H1 (cell line): Measurements from ENCODE around the gene FHIP1B. TPM values are rescaled to one million over a fixed set of nuclear protein-coding genes. Genes with fewer than 3 reads are reported as not detected.

Experiments used
- CTCF ChIA-PET: fragments of 300-600 bp; sonication (Branson Sonifier 250); formaldehyde crosslinking; loops from one replicate; lab custom pipeline; 2021; ENCODE audit not compliant: partially characterized antibody; lab: Charles Lee
- POLR2A ChIA-PET: fragments of 300-600 bp; sonication (Branson Sonifier 250); formaldehyde crosslinking; loops from one replicate; lab custom pipeline; 2021; ENCODE audit warnings: inconsistent platforms; ENCODE audit not compliant: partially characterized antibody; lab: Charles Lee
- DNase-seq, 2 experiments: peaks; one replicate each; pipeline versions ENCODE4 v3.0.0 to v3.0.0-alpha.2; 2010 to 2022; ENCODE audit warnings: low spot score in 2 of 2, low read depth in 1 of 2, mixed read lengths in 1 of 2
- FAIRE-seq: peaks from 2 replicates; lab custom pipeline; 2011; peaks lifted over from hg19 to GRCh38; lab: Jason Lieb, UNC
- H2AFZ ChIP-seq: 2 replicates; pipeline ENCODE4 v1.8.1; 2012; ENCODE audit warnings: low read length, inconsistent platforms
- H2AK5ac ChIP-seq: 2 replicates; pipeline ENCODE4 v1.6.1; 2013; ENCODE audit warnings: low read depth, low read length
- H2BK120ac ChIP-seq: replicated peaks from 2 replicates; pipeline ENCODE3; 2013; ENCODE audit warnings: low read depth, low read length, inconsistent platforms
- H2BK12ac ChIP-seq: 2 replicates; pipeline ENCODE4 v1.6.1; 2013; ENCODE audit warnings: low read depth, low read length
- H2BK15ac ChIP-seq: 2 replicates; pipeline ENCODE4 v1.6.1; 2013; ENCODE audit warnings: low read length
- H2BK20ac ChIP-seq: 2 replicates; pipeline ENCODE4 v1.6.1; 2013; ENCODE audit warnings: low read length
- H2BK5ac ChIP-seq: 2 replicates; pipeline ENCODE4 v1.6.1; 2013; ENCODE audit warnings: low read depth, low read length
- H3K14ac ChIP-seq: 2 replicates; pipeline ENCODE4 v1.6.1; 2013; ENCODE audit warnings: inconsistent platforms; ENCODE audit not compliant: insufficient read length
- H3K18ac ChIP-seq: 2 replicates; pipeline ENCODE4 v1.6.1; 2013; ENCODE audit warnings: low read length; ENCODE audit errors: extremely low read depth
- H3K23ac ChIP-seq: 2 replicates; pipeline ENCODE4 v1.6.1; 2013; ENCODE audit warnings: inconsistent platforms; ENCODE audit not compliant: insufficient read length
- H3K23me2 ChIP-seq: 2 replicates; pipeline ENCODE4 v1.6.1; 2013; ENCODE audit warnings: low read depth, low read length
- H3K27ac ChIP-seq: 2 replicates; pipeline ENCODE4 v1.6.1; 2011; ENCODE audit warnings: low read depth, low read length, inconsistent platforms
- H3K27me3 ChIP-seq, 4 experiments: replicated peaks in 1 of 4; 1 replicate in 1 of 4; 2 replicates in 3 of 4; pipeline versions ENCODE4 v1.6.1 to v1.8.1; 2011 to 2013; ENCODE audit warnings: low read length in 3 of 4, mild to moderate bottlenecking in 3 of 4, inconsistent platforms in 2 of 4, mixed read lengths in 2 of 4, moderate library complexity in 1 of 4; ENCODE audit not compliant: control insufficient read depth in 3 of 4, insufficient read depth in 3 of 4; ENCODE audit errors: extremely low read depth in 1 of 4
- H3K36me3 ChIP-seq, 4 experiments: 2 replicates each; pipeline versions ENCODE4 v1.6.1 to v1.8.1; 2011 to 2013; ENCODE audit warnings: mild to moderate bottlenecking in 4 of 4, low read length in 3 of 4, moderate library complexity in 2 of 4, control low read depth in 1 of 4, inconsistent platforms in 1 of 4; ENCODE audit not compliant: insufficient read depth in 4 of 4, control insufficient read depth in 2 of 4
- H3K4ac ChIP-seq: replicated peaks from 2 replicates; pipeline ENCODE3; 2013; ENCODE audit warnings: low read length, low read depth, mixed read lengths, inconsistent platforms; ENCODE audit not compliant: insufficient read length
- H3K4me1 ChIP-seq, 4 experiments: replicated peaks in 1 of 4; 1 replicate in 1 of 4; 2 replicates in 3 of 4; pipeline versions ENCODE4 v1.6.1 to v1.8.1; 2011 to 2013; ENCODE audit warnings: low read length in 3 of 4, inconsistent platforms in 2 of 4, mixed read lengths in 1 of 4; ENCODE audit not compliant: insufficient read depth in 4 of 4, control insufficient read depth in 3 of 4
- H3K4me2 ChIP-seq, 2 experiments: 2 replicates each; pipeline versions ENCODE4 v1.6.1 to v1.8.1; 2011 to 2013; ENCODE audit warnings: low read depth in 2 of 2, low read length in 2 of 2, control low read depth in 1 of 2, inconsistent platforms in 1 of 2, mild to moderate bottlenecking in 1 of 2; ENCODE audit not compliant: insufficient read depth in 1 of 2
- H3K4me3 ChIP-seq, 4 experiments: fragments of 200-600, 300-600 bp in 1 of 4; sonication (generic), shearing (Covaris generic), sonication (Bioruptor Twin) in 1 of 4; 2 replicates each; pipeline versions ENCODE4 v1.5.1 to v1.8.1; 2011 to 2016; ENCODE audit warnings: low read length in 4 of 4, low read depth in 3 of 4, control low read depth in 2 of 4, inconsistent platforms in 2 of 4, mild to moderate bottlenecking in 2 of 4, mixed read lengths in 1 of 4, moderate library complexity in 1 of 4; ENCODE audit not compliant: insufficient read depth in 2 of 4; ENCODE audit errors: extremely low read depth in 1 of 4
- H3K56ac ChIP-seq: replicated peaks from 2 replicates; pipeline ENCODE3; 2013; ENCODE audit warnings: low read depth, mild to moderate bottlenecking, mixed read lengths, low read length, inconsistent platforms; ENCODE audit not compliant: insufficient read length
- H3K79me1 ChIP-seq: 2 replicates; pipeline ENCODE4 v1.6.1; 2013; ENCODE audit warnings: low read depth, low read length, control low read depth
- H3K79me2 ChIP-seq, 2 experiments: 2 replicates each; pipeline versions ENCODE4 v1.6.1 to v1.8.1; 2012 to 2013; ENCODE audit warnings: low read length in 2 of 2, mild to moderate bottlenecking in 2 of 2, inconsistent platforms in 1 of 2; ENCODE audit not compliant: insufficient read depth in 2 of 2, control insufficient read depth in 1 of 2
- H3K9ac ChIP-seq, 4 experiments: replicated peaks in 1 of 4; 1 replicate in 1 of 4; 2 replicates in 3 of 4; pipeline versions ENCODE4 v1.6.1 to v1.8.1; 2011 to 2013; ENCODE audit warnings: low read depth in 3 of 4, low read length in 3 of 4, control low read depth in 2 of 4, mild to moderate bottlenecking in 2 of 4, moderate library complexity in 2 of 4, inconsistent platforms in 1 of 4; ENCODE audit errors: extremely low read depth in 1 of 4
- H3K9me3 ChIP-seq, 2 experiments: 2 replicates each; pipeline versions ENCODE4 v1.6.1 to v1.8.1; 2012 to 2013; ENCODE audit warnings: mild to moderate bottlenecking in 2 of 2, moderate library complexity in 2 of 2, control low read depth in 1 of 2, inconsistent platforms in 1 of 2, low read depth in 1 of 2, low read length in 1 of 2, mixed read lengths in 1 of 2; ENCODE audit not compliant: insufficient read depth in 2 of 2
- H4K20me1 ChIP-seq, 2 experiments: replicated peaks in 1 of 2; 2 replicates each; pipeline versions ENCODE3 to v1.8.1; 2011 to 2013; ENCODE audit warnings: inconsistent platforms in 2 of 2, low read length in 2 of 2, mild to moderate bottlenecking in 1 of 2; ENCODE audit not compliant: insufficient read depth in 2 of 2, control insufficient read depth in 1 of 2
- H4K5ac ChIP-seq: 2 replicates; pipeline ENCODE4 v1.6.1; 2013; ENCODE audit warnings: low read length, low read depth, mixed read lengths, inconsistent platforms; ENCODE audit not compliant: insufficient read length
- H4K8ac ChIP-seq: 2 replicates; pipeline ENCODE4 v1.8.0; 2013; ENCODE audit warnings: mild to moderate bottlenecking, moderate library complexity, low read length, inconsistent platforms; ENCODE audit not compliant: insufficient read depth; ENCODE audit errors: extremely low read depth
- H4K91ac ChIP-seq: replicated peaks from 2 replicates; pipeline ENCODE3; 2013; ENCODE audit warnings: low read length, mixed read lengths, inconsistent platforms; ENCODE audit not compliant: insufficient read length
- ASH2L ChIP-seq: fragments of 200-600, 300-600 bp; sonication (generic); IDR thresholded peaks from one replicate; pipeline ENCODE4 v1.7.1; 2017; ENCODE audit warnings: low read length
- RFX5 ChIP-seq: IDR thresholded peaks from 2 replicates; pipeline ENCODE4 v1.6.1; 2011; ENCODE audit warnings: low read depth, low read length, improper control_type of control experiment, borderline replicate concordance
- SIN3A ChIP-seq, 2 experiments: IDR thresholded peaks in 1 of 2; conservative IDR thresholded peaks in 1 of 2; 2 replicates each; pipeline ENCODE4 v1.6.1; 2011 to 2012; ENCODE audit warnings: low read length in 2 of 2, improper control_type of control experiment in 1 of 2, low read depth in 1 of 2, mild to moderate bottlenecking in 1 of 2
- TEAD4 ChIP-seq: IDR thresholded peaks from 2 replicates; pipeline ENCODE4 v1.6.1; 2012; ENCODE audit warnings: low read depth, low read length, inconsistent platforms, mixed read lengths
- WGBS, 2 experiments: shearing (Covaris generic) in 1 of 2; methylation state at CpG; one replicate each; pipeline versions ENCODE4 v1.1.6 to v1.1.7; 2013 to 2015; ENCODE audit warnings: low lambda C conversion rate in 2 of 2, mixed read lengths in 2 of 2, inconsistent platforms in 1 of 2, low coverage in 1 of 2, missing lambda C conversion rate in 1 of 2; ENCODE audit not compliant: insufficient replicate concordance in 2 of 2, insufficient coverage in 1 of 2, insufficient read length in 1 of 2; ENCODE audit errors: extremely low coverage in 1 of 2, missing lambda C conversion rate in 1 of 2; 5-methylcytosine and 5-hydroxymethylcytosine counted together
- polyA plus RNA-seq, 7 experiments: library from polyadenylated mRNA; depleted of rRNA in 3 of 7; stranded (reverse) in 5 of 7; unstranded in 2 of 7; fragments of >200 nt in 5 of 7; fragments of 200-250 nt in 2 of 7; gene quantifications; 1 replicate in 5 of 7; 2 replicates in 1 of 7; 4 replicates in 1 of 7; pipeline versions ENCODE4 v1.2.1 to v1.2.3, GENCODE V29; 2011 to 2013; ENCODE audit warnings: missing spikeins in 2 of 7, mixed read lengths in 2 of 7
- total RNA-seq: library from RNA; stranded (reverse); fragmentation: NEBNext Ultra II Directional; extraction: Animal tissue kit (Norgen Biotek cat#: 25700); gene quantifications from 2 replicates; pipeline ENCODE4 v1.2.1, GENCODE V29; 2021

Gene FHIP1B
- total and polyA plus RNA-seq, 2 of the 8 experiments (the other 6 are each of a cell fraction or from before 2014, with no cell fraction given): 16.8 to 41.9 TPM

- Histone ChIP-seq H3K56ac (no peak overlapping the region), H2BK15ac (no peak overlapping the region), H2AK5ac (no peak overlapping the region), H3K27ac (no peak overlapping the region), H3K4ac (no peak overlapping the region), H4K5ac (no peak overlapping the region), H2AFZ (no peak overlapping the region), H4K20me1 (peaks cover 2% of the 10 kb centered on the region in 2 experiments), H3K4me1 (no peaks in the 10 kb centered on the region), H3K9me3 (no peaks in the 10 kb centered on the region), H3K23ac (no peak overlapping the region), H3K14ac (no peak overlapping the region), H3K18ac (no peak overlapping the region), H4K91ac (no peak overlapping the region), H2BK120ac (no peak overlapping the region), H2BK5ac (no peak overlapping the region), H4K8ac (no peak overlapping the region), H3K79me2 (no peaks in the 10 kb centered on the region), H2BK12ac (no peak overlapping the region), H3K4me3 (no peak overlapping the region), H3K4me2 (no peak overlapping the region), H3K23me2 (no peaks in the 10 kb centered on the region; the same call in 1 of the 2 replicates), H2BK20ac (no peak overlapping the region), H3K9ac (no peak overlapping the region), H3K36me3 (peaks cover 2 to 25% (median 20%) of the 10 kb centered on the region in 4 experiments), H3K27me3 (no peaks in the 10 kb centered on the region), H3K79me1 (no peaks in the 10 kb centered on the region)
- FAIRE-seq: no peak
- CTCF ChIA-PET: interaction anchor here (1.0 to 3.5 kb wide), 11 partner anchors 9 to 204 kb away, joined by 3 to 14 read pairs (median 5); partner anchors contain the start of gene C11orf42
- no peak for DNase-seq
- WGBS, 2 experiments: 87% methylated on average over 4 of the region's 4 CpGs; no CpG with 5 or more reads in 1 of the 2 experiments
- POLR2A ChIA-PET: interaction anchor here (1.1 kb wide), 1 partner anchor 15 kb away, joined by 3 read pairs; no protein-coding TSS in a partner anchor
- TF ChIP-seq RFX5 (no peak), SIN3A (conservative IDR thresholded peaks at IDR 0.05 in 1 of 2, IDR thresholded peaks at IDR 0.05 in 1 of 2; ENCODE audit: low read depth in 1 of 2, low read length in 2 of 2) (no peak), ASH2L (no peak), TEAD4 (no peak)
Measured at GRCh38 chr11:6216501-6216900, 17.9 kb downstream of the FHIP1B start.
